Stimulated activated naive CD8-positive, alpha-beta T cell treated with anti-CD3 and anti-CD28 coated beads, Interleukin-15, amount 100 ng/mL, for 72 hours (primary cell): ENCODE data around the gene KRT33A.

Experiments
- ATAC-seq: fragments of 150-1000 bp; cut with Tn5 transposase; 2 replicates; pipeline ENCODE4 v1.10.0; 2021; ENCODE audit warnings: mild to moderate bottlenecking, moderate library complexity
- DNase-seq, 2 donors: peaks; one replicate each; pipeline ENCODE4 v3.0.0; 2021 to 2022
- H3K27ac Mint-ChIP-seq, 2 donors: one replicate each; pipeline ENCODE4 v1.8.0; 2022; ENCODE audit warnings: mild to moderate bottlenecking in 2 of 2, mixed read lengths in 2 of 2, moderate library complexity in 2 of 2
- H3K27me3 Mint-ChIP-seq: one replicate; pipeline ENCODE4 v1.8.0; 2022; ENCODE audit warnings: mixed read lengths
- H3K4me1 Mint-ChIP-seq: one replicate; pipeline ENCODE4 v1.8.0; 2022; ENCODE audit warnings: mild to moderate bottlenecking, mixed read lengths
- H3K4me3 Mint-ChIP-seq, 2 donors: one replicate each; pipeline ENCODE4 v1.8.0; 2022; ENCODE audit warnings: mild to moderate bottlenecking in 2 of 2, mixed read lengths in 2 of 2, moderate library complexity in 1 of 2
- H3K9me3 Mint-ChIP-seq, 2 donors: one replicate each; pipeline ENCODE4 v1.8.0; 2022; ENCODE audit warnings: mixed read lengths in 2 of 2

Gene KRT33A

DNA sequence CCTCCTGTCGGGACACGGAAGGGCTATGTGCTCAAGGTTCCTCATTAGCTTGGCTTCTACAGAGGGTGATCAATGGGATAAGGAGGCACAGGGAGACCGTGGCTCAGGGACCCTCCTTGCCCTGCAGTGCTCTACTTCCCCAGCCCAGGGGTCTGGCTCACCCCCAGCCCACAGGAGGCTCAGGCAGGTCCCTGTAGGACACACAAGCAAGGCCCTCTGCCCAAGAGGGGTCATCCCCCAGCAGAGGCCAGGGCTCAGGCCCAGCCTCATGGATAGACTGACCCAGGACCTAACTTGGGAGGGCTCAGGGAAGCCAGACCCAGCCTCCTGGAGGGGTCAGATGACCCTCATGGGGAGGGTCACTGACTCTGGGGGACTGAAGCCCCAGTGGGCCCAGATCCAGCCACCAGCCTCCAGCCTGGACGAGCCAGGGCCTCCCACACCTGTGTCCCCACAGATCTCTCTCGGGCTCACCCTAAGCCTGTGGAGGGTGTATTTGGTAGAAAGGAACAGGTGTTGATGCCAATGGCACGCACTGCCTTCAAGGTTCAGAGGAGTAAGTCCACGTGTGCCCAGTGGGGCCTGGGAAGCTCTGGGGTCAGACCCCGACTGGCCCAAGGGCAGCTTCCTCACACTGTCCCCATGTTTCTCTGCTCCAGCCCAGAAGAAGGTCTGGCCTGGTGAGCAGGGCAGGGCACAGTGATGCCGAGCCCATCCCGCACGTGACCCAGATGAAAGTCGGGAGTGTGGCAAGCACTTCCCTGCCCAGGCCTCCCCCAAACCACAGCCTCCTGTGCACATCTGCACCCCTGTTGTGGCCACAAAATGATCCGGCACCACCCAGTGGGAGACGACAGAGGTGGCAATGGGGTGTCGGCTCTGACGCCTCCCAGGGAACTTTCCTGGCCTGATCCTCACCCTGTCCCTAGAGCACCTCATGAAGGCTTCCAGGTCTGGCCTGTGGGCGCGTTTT, 24.2 kb downstream of the KRT33A start:
- H3K4me1 Mint-ChIP-seq: peaks cover 55% of the 10 kb centered on the region

DNA sequence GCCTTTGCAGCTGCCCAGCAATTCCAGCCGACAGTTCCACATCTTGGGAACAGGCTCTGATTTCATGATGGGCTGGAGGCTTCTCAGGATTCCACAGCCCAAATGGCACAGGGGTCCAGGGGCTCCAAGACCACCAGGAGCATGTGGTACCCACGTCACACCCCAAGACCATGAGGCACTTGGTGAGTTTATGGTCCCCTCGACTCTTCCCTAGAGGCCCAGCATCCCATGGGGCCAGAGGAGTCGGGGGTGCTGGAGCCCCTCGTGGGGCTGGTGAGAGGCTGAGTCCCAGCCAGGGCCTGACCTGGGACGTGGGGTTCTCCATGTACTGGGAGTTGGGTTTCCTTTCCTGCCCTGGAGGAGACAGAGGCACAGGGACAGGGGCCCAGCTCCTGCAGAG, 25.0 kb downstream of the KRT33A start:
- Mint-ChIP-seq H3K4me3 (no peak overlapping the region), H3K27ac (peak overlapping the region in 1 of 2 donors; percentile 44), H3K4me1 (peaks cover 55% of the 10 kb centered on the region), H3K27me3 (no peaks in the 10 kb centered on the region), H3K9me3 (peaks cover 2 to 4% of the 10 kb centered on the region in 2 donors)
- ATAC-seq (no peak), DNase-seq (no peak)

More for the DNA sequence above, 24.2 kb downstream of the KRT33A start:
- ATAC-seq (peak; percentile 8), DNase-seq (no peak)
- Mint-ChIP-seq H3K4me3 (no peak overlapping the region), H3K27ac (no peak overlapping the region), H3K27me3 (no peaks in the 10 kb centered on the region), H3K9me3 (no peaks in the 10 kb centered on the region)

DNA sequence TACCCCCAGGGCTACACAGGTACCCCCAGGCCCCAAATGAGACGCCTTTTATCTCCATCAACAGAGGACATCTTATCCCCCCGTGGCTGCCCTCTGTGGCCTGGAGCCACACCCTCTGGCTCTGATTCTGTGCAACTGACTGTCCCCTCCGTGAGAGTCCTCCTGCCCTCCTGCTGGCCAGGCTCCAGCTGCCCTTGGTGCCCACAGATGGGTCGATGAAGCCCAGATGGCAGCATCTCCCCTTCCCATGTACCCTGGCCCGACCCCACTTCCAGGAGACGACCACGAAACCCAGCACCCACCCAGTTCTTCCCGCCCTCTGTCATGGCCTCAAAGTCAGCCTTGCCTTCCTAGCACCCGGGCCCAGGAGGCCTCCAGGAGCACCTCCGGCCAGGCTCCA, 25.5 kb downstream of the KRT33A start:
- H3K27me3 Mint-ChIP-seq: no peaks in the 10 kb centered on the region
- no peak for DNase-seq
- H3K27ac Mint-ChIP-seq: no peak overlapping the region
- no peak for ATAC-seq
- peaks cover 55% of the 10 kb centered on the region for H3K4me1 Mint-ChIP-seq
- H3K9me3 Mint-ChIP-seq: peaks cover 7 to 8% of the 10 kb centered on the region in 2 donors
- no peak overlapping the region for H3K4me3 Mint-ChIP-seq

DNA sequence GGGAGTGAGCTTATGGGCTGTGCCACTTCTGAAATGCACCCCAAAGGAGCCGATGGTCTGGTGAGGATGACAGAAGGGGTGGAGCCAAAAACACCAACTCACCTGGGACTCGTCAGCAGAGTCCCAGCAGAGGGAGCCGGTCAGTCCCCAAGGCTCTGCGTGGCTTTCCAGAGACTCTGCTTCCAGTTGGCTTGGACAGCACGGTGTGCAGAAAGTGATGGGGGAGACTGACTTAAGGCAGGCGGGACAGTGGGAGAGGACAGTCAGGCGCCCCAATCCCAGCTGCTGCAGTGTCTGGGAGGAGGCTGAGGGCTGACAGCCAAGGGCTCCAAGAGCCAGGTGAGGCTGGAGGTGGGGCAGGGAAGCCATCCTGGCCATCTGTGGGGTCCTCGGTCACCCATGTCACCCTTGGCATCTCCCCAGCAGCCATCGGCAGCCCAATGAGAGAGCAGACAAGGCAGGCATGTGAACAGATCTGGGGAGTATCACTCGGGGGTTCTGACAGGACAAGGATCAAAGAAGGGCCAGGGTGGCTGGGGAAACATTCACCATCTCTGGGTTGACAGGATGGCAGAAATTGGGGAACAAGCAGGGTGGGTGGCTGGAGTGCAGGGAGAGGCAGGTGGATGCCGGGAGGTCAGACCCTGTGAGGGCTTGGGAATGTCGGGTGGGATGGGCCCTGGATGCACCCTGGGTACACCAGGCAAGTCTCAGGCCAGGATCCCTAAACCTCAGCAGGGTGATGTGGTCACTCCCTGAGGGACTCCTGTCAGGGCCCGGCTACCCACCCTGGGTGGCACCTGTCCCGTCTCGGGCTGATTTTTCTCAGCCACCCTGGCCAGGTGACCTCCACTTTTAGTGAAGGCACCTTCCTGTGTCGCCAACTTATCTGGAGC, 26.2 kb downstream of the KRT33A start:
- ATAC-seq: peak; percentile 31
- no peak overlapping the region for H3K4me3 Mint-ChIP-seq
- peaks cover 14% of the 10 kb centered on the region in 2 donors for H3K9me3 Mint-ChIP-seq
- peak overlapping the region; percentile 64 to 77 for H3K27ac Mint-ChIP-seq
- no peak for DNase-seq
- H3K27me3 Mint-ChIP-seq: no peaks in the 10 kb centered on the region
- H3K4me1 Mint-ChIP-seq: peaks cover 55% of the 10 kb centered on the region

DNA sequence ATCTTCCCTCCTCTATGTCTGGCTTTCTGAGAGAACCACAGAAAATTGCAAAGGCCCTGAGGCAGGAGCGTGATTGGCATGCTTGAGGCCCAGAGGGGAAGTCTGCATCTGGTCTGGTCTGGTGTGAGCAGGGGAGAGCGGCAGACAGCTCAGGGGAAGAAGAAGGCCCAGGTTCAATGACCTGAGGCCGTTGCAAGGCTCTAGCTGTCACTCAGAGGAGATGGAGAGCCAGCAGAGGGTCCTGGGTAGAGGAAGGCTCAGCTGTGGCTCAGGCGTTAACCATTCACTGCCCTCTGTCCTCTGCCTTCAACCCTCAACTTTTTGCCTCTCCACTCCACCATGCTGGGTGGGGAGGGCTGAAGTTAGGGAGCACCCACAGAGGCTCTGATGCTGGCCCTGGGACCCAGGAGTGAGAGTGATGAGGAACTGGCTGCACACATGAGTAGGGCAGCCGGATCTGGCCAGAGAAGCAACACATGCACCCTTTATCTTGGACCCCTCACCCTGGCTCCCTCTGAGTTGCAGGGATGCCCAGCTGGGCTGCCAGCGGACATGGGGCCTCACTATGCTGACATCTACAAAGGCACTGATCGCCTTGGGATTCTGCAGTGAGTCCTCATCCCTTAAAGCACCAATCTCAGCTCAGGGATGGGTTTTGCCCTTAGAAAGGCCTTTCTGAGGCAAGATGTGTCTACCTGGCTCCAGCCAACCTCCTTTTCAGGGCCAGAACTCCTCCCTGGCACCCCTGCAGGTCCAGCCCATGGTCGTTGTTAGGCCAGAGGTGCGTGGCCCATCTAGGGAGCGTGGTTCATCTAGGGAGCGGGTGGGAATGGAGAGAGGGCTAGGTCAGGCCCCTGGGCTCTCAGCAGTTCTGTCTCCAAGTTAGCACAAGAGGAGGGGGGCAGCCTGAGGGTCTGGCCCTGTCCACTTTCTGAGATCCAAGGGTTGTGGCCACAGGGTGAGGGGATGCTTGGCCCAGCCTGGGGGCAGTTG, 27.4 kb downstream of the KRT33A start:
- H3K9me3 Mint-ChIP-seq: peaks cover 15 to 16% of the 10 kb centered on the region in 2 donors
- no peak overlapping the region for H3K4me3 Mint-ChIP-seq
- peaks cover 47% of the 10 kb centered on the region for H3K4me1 Mint-ChIP-seq
- no peak overlapping the region for H3K27ac Mint-ChIP-seq
- no peaks in the 10 kb centered on the region for H3K27me3 Mint-ChIP-seq
- ATAC-seq (no peak), DNase-seq (no peak)

DNA sequence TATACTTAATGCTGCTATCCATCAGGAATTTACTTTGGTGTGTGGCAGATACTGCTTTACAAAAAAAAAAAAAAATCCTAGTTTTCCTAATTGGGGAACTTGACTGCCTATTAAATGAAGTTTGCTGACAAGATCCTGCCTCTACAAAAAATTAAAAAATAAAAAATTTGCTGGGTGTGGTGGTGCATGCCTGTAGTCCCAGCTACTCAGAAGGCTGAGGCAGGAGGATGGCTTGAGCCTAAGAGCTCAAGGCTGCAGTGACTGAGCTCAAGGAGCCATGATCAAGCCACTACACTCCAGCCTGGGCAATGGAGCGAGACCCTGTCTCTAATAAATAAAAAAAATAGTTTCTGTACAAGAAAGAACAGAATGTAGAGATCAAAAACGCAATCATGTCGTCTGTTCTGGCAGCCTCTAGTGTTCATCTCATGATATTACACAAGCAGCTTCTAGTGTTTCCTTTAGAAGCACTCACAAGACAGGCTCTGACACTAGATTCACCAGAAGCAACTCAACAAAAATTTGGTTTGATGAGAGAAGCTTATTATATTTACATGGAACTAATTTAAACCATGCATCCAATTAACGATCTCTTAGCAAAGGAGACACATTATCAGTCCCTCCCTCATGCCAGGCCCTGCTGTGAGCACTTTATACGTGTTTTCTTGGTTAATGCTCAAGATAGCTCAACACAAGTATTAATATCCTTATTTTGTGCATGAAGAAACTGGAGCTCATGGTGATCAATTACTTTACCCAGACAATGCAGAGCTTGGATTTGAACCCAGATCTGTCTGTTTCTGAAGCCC, 28.3 kb downstream of the KRT33A start:
- Mint-ChIP-seq H3K27me3 (no peaks in the 10 kb centered on the region), H3K4me1 (peaks cover 44% of the 10 kb centered on the region), H3K9me3 (peaks cover 15 to 16% of the 10 kb centered on the region in 2 donors), H3K4me3 (no peak overlapping the region), H3K27ac (no peak overlapping the region)
- DNase-seq: no peak
- peak; percentile 65 for ATAC-seq

DNA sequence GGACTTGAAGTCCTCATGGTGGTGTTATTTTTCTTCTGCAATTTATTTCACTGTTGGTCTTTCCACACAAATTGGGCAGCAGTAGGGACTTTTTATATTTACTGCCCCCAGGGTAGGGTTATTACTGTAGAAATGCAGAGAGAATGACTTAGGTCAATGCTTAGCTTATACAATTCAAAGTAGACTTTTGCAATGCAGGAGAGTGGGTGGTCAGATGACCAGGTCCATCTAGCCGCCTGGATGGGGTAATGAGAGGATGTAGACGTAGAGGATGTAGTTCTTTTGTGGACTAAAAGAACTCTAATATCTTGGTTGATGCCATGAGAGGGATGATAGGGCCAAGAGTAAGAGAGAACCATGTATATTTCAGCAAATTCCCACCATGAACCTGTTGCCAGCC, 32.4 kb downstream of the KRT33A start:
- H3K27ac Mint-ChIP-seq: no peak overlapping the region
- DNase-seq: no peak
- H3K9me3 Mint-ChIP-seq: peaks cover 15 to 16% of the 10 kb centered on the region in 2 donors
- H3K4me3 Mint-ChIP-seq: no peak overlapping the region
- H3K27me3 Mint-ChIP-seq: no peaks in the 10 kb centered on the region
- ATAC-seq: no peak
- H3K4me1 Mint-ChIP-seq: peaks cover 6% of the 10 kb centered on the region

DNA sequence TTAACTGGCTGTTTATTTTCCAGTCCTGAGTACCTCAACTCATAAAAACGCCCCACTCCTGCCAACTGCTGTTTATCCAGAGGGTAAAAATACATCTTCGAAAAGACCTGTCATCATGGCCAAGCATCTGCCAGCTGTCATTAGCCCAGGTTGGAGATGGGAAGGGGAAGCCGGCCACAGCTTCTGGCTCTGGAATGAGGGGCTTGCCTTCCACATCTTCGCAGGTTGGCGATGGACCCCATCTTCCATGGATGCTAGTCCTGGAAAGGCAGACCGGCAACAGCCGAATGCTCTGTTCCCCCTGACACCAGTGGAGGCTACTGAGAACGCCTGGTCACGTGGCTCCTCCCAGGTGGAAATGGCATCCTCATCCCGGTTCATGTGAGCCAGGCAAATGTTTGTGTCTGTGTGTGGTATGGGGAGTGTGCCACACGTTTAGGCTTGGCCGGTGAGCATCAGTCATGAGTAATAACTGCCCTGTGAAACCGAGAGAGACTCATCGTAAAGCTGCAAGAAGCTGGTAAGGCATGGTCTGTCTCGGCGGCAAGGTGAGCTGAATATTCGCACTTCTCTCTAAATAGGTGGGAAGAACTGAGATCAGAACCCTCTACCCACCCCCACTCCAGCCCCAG, 34.7 kb downstream of the KRT33A start:
- no peak for DNase-seq
- Mint-ChIP-seq H3K27ac (no peak overlapping the region), H3K9me3 (peaks cover 15 to 16% of the 10 kb centered on the region in 2 donors), H3K4me3 (no peak overlapping the region), H3K27me3 (no peaks in the 10 kb centered on the region), H3K4me1 (peaks cover 5% of the 10 kb centered on the region)
- no peak for ATAC-seq

DNA sequence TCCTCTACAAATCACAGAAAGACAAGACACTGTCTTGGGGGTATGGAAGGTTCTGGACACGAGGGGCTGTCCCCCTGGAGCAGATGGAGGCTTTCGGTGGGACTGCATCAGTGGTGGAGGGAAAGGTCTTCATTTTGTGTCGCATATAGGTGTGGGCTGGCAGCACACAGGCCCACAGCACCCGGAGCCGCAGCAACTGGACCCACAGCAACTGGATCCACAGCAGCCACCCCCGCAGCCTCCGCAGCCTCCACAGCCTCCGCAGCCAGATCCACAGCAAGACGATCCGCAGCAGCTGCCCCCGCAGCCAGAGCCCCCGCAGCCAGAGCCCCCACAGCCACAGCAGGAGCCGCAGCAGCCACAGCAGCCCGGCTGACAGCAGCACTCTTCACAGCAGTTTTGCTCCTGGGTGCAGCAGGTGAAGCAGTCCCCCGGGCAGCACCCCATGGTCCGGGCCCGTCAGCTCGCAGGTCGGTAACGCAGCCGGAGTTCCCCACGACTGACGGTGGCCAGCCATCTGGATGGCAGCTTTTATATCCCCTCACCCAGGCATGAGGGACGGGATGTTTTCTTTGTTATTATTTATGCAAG, 35.3 kb downstream of the KRT33A start, which contains the start of gene KRTAP17-1:
KRTAP17-1 (minus strand) TSS at position 507 of the 591 bp plus-strand sequence; CDS start at position 447, 60 bp downstream.
- no peak for ATAC-seq
- Mint-ChIP-seq H3K27me3 (no peaks in the 10 kb centered on the region), H3K9me3 (peaks cover 9% of the 10 kb centered on the region in 2 donors)

DNA sequence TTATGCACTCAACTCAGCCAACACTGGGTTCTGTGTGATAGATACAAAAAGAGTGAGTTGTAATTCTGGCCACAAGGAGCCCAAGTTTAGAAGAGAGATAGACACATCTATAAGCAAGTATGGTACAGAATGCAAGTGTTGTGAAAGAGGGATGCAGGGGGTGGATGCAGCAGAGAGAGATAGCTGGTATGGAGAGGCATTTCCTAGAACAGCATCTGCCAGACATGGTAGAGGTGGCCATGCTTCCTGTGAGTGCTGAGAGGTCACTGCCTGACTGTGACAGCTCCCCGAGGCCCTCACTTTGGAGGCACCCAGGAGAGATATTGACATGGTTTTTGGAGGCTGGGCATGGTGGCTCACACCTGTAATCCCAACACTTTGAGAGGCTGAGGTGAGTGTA, 39.5 kb downstream of the KRT33A start:
- no peak overlapping the region for H3K4me3 Mint-ChIP-seq
- no peak for ATAC-seq
- no peak overlapping the region for H3K27ac Mint-ChIP-seq
- no peaks in the 10 kb centered on the region for H3K27me3 Mint-ChIP-seq
- no peak for DNase-seq
- H3K4me1 Mint-ChIP-seq: peaks cover 46% of the 10 kb centered on the region
- H3K9me3 Mint-ChIP-seq: no peaks in the 10 kb centered on the region

More for the DNA sequence above, 35.3 kb downstream of the KRT33A start, which contains the start of gene KRTAP17-1:
- no peak for DNase-seq
- peaks cover 12% of the 10 kb centered on the region for H3K4me1 Mint-ChIP-seq
- H3K27ac Mint-ChIP-seq: no peak within 1 kb of the TSS
- no peak within 1 kb of the TSS for H3K4me3 Mint-ChIP-seq

DNA sequence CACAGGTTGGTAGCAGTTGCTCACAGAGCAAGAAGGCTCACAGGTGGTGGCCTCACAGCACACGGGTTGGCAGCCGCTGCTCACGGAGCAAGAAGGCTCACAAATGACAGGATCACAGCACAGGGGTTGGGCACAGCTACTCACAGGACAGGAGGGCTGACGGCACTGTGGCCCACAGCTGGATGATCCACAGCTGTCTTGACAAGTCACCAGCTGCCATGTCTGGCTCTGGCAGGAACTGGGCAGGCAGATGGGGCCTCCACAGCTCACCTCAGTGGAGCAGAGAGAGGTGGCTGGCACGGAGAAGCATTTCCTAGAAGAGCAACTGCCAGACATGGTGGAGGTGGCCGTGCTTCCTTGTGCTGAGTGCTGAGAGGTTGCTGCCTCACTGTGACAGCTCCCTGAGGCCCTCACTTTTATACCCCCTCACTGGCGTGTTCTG, 41.7 kb downstream of the KRT33A start, which contains the start of gene KRTAP16-1:
KRTAP16-1 (minus strand) TSS at position 392 of the 442 bp plus-strand sequence; CDS start at position 336, 56 bp downstream.
- Mint-ChIP-seq H3K4me1 (peaks cover 46% of the 10 kb centered on the region), H3K27ac (peak within 1 kb of the TSS; percentile 77 to 92), H3K4me3 (peak within 1 kb of the TSS; percentile 62 to 73), H3K27me3 (no peaks in the 10 kb centered on the region), H3K9me3 (no peaks in the 10 kb centered on the region)
- DNase-seq (peak in 1 of 2 donors; percentile 39), ATAC-seq (peak; percentile 67)

DNA sequence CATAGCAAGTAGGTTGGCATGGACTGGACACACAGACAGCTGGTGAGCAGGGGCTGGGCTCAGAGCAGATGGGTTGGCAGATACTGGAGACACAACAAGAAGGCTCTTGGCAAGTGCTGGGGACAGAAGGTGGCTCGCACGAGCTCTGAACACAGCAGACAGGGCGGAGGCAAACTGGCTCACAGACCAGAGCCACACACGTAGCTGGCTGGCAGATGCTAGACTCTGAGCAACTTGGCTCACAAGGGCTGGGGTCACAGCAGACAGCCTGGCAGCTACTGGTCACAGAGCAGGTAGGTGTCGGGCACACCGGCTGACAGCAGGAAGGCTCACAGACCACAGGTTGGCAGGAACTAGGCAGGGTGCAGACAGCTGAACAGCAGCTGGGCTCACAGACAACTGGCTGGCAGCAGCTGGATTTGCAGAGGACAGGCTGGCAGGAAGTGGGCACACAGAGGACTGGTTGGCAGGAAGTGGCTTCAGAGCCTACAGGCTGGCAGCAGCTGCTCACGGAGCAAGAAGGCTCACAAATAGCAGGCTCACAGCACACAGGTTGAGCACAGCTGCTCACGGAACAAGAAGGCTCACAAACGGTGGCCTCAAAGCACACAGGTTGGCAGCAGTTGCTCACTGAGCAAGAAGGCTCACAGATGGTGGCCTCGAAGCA, 42.2 kb downstream of the KRT33A start:
- Mint-ChIP-seq H3K4me3 (peak overlapping the region; percentile 62 to 73), H3K4me1 (peaks cover 46% of the 10 kb centered on the region), H3K27me3 (no peaks in the 10 kb centered on the region), H3K9me3 (no peaks in the 10 kb centered on the region), H3K27ac (peak overlapping the region; percentile 77 to 92)
- DNase-seq: peak; percentile 42 to 69
- peak; percentile 89 for ATAC-seq
